Measurements from ENCODE around the gene CCT7.

The CCT7 gene

DNA sequence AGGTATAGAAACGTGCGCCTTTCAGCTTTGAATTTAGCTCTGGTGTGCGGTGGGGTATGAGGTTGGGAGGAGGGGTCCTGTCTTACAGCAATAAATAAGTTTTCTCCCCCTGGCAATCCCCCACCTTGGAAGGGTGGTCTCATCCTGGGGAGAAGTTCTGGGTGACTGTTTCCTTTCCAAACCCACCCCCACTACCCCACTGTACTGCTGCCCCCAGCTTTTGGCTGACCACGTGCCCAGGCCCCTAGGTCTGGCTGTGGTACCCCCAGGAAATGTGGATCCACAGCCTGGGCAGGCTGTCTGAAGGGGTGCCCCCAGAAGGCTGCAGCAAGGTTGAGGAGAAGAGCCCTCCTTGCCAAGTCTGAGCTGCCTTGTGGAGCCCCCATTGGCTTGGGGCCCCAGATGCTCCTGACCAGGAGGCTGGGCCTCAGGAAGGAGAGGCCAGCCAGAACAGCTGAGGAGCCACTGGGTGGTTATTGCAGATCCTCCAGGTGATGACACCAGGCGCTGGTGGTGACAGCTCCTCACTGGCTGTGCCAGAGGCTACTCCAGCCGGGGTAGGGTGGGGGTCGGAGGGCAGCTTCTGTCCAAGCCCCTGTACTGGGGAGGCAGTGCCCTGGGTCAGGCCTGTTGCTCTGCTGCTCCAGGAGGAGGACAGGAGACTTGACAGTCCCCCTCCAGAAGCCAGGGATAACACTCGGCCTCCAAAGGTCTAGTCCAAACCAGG is 24.2 kb downstream of the CCT7 start:
- Histone ChIP-seq H3K27ac (no peak overlapping the region), H3K9me3 (ENCODE audit: control insufficient read depth, low read length) (no peaks in the 10 kb centered on the region), H3K4me1 (no peaks in the 10 kb centered on the region), H3K4me3 (ENCODE audit: low read depth, low read length) (no peak overlapping the region), H3K27me3 (ENCODE audit: control insufficient read depth, insufficient read depth, low read length) (no peaks in the 10 kb centered on the region), H3K36me3 (ENCODE audit: control insufficient read depth, insufficient read depth, low read length) (no peaks in the 10 kb centered on the region), H2AFZ (no peak overlapping the region), H3K79me2 (no peaks in the 10 kb centered on the region), H3K9ac (no peak overlapping the region), H3K4me2 (ENCODE audit: low read length) (no peak overlapping the region)
- no peak for TF ChIP-seq CTCF (IDR thresholded peaks at IDR 0.05)

DNA sequence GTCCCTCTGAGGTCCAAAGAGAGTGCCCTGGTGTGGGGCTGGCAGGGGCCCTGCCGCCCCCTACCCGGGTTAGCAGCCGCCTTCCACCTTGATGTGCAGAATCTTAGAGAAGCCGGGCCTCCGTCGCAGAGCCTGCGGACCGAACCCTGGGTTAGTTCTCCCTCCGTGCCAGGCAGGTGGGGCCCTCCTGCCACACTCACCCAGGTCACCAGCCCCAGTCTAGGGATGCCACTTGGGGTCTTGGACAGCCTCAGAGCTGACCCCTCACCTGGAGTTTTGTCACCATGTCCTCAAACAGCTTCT is 24.8 kb downstream of the CCT7 start:
- no peaks in the 10 kb centered on the region for H3K79me2 ChIP-seq
- no peak overlapping the region for H3K27ac ChIP-seq
- no peaks in the 10 kb centered on the region for H3K36me3 ChIP-seq (ENCODE audit: control insufficient read depth, insufficient read depth, low read length)
- H3K4me1 ChIP-seq, result no peaks in the 10 kb centered on the region
- no peaks in the 10 kb centered on the region for H3K27me3 ChIP-seq (ENCODE audit: control insufficient read depth, insufficient read depth, low read length)
- H3K9ac ChIP-seq, result no peak overlapping the region
- no peak overlapping the region for H3K4me2 ChIP-seq (ENCODE audit: low read length)
- TF ChIP-seq CTCF (IDR thresholded peaks at IDR 0.05), result no peak
- H3K9me3 ChIP-seq (ENCODE audit: control insufficient read depth, low read length), result no peaks in the 10 kb centered on the region
- H2AFZ ChIP-seq, result no peak overlapping the region
- H3K4me3 ChIP-seq (ENCODE audit: low read depth, low read length), result no peak overlapping the region

GRCh38 chr2:73259276-73259675 is 25.2 kb downstream of the CCT7 start:
- Histone ChIP-seq H3K9me3 (ENCODE audit: control insufficient read depth, low read length) (no peaks in the 10 kb centered on the region), H2AFZ (no peak overlapping the region), H3K4me1 (no peaks in the 10 kb centered on the region), H3K27ac (no peak overlapping the region), H3K4me2 (ENCODE audit: low read length) (no peak overlapping the region), H3K36me3 (ENCODE audit: control insufficient read depth, insufficient read depth, low read length) (no peaks in the 10 kb centered on the region), H3K27me3 (ENCODE audit: control insufficient read depth, insufficient read depth, low read length) (no peaks in the 10 kb centered on the region), H3K4me3 (ENCODE audit: low read depth, low read length) (no peak overlapping the region), H3K79me2 (no peaks in the 10 kb centered on the region), H3K9ac (no peak overlapping the region)
- no peak for TF ChIP-seq CTCF (IDR thresholded peaks at IDR 0.05)

GRCh38 chr2:73259704-73260337 is 25.7 kb downstream of the CCT7 start:
- no peaks in the 10 kb centered on the region for H3K79me2 ChIP-seq
- no peak overlapping the region for H3K4me3 ChIP-seq (ENCODE audit: low read depth, low read length)
- no peak overlapping the region for H3K4me2 ChIP-seq (ENCODE audit: low read length)
- H3K27me3 ChIP-seq (ENCODE audit: control insufficient read depth, insufficient read depth, low read length), result no peaks in the 10 kb centered on the region
- no peak overlapping the region for H2AFZ ChIP-seq
- H3K36me3 ChIP-seq (ENCODE audit: control insufficient read depth, insufficient read depth, low read length), result no peaks in the 10 kb centered on the region
- H3K9me3 ChIP-seq (ENCODE audit: control insufficient read depth, low read length), result no peaks in the 10 kb centered on the region
- no peaks in the 10 kb centered on the region for H3K4me1 ChIP-seq
- H3K27ac ChIP-seq, result no peak overlapping the region
- no peak for TF ChIP-seq CTCF (IDR thresholded peaks at IDR 0.05)
- no peak overlapping the region for H3K9ac ChIP-seq

All from parathyroid adenoma (tissue), 2 donors.